GM13977 (cell line): ENCODE results near the gene ASB9.

ENCODE experiments used
- DNase-seq: peaks from one replicate; pipeline ENCODE4 v3.0.0; 2012; ENCODE audit warnings: low spot score
- in situ Hi-C: fragments of 300-500 bp; cut with MboI; formaldehyde crosslinking; loops from one replicate; pipeline ENCODE4 v1.12.0; 2022; ENCODE audit warnings: low sequenced_read_pairs, low pct_unique_long_range_greater_than_20kb, mixed read lengths, inconsistent platforms; ENCODE audit not compliant: unreplicated experiment
- TF ChIP-seq, protein P1 (sequence below): IDR thresholded peaks from 2 replicates; pipeline ENCODE4 v1.5.1; 2012; ENCODE audit warnings: mild to moderate bottlenecking, control low read depth; ENCODE audit not compliant: insufficient read depth; ENCODE audit errors: extremely low read depth, missing control alignments

ASB9 gene

GRCh38 chrX:15301924-15302323 lies 32.0 kb upstream of the ASB9 start:
- in situ Hi-C loops: no loop called here
- DNase-seq: no peak
- TF ChIP-seq, protein P1, sequence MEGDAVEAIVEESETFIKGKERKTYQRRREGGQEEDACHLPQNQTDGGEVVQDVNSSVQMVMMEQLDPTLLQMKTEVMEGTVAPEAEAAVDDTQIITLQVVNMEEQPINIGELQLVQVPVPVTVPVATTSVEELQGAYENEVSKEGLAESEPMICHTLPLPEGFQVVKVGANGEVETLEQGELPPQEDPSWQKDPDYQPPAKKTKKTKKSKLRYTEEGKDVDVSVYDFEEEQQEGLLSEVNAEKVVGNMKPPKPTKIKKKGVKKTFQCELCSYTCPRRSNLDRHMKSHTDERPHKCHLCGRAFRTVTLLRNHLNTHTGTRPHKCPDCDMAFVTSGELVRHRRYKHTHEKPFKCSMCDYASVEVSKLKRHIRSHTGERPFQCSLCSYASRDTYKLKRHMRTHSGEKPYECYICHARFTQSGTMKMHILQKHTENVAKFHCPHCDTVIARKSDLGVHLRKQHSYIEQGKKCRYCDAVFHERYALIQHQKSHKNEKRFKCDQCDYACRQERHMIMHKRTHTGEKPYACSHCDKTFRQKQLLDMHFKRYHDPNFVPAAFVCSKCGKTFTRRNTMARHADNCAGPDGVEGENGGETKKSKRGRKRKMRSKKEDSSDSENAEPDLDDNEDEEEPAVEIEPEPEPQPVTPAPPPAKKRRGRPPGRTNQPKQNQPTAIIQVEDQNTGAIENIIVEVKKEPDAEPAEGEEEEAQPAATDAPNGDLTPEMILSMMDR: no peak

- in situ Hi-C loops: no loop called here
- peak; percentile 28 for DNase-seq
- TF ChIP-seq, protein P1: peak; percentile 45
Observed at GRCh38 chrX:15299941-15300851, 30.3 kb upstream of the ASB9 start.

DNA sequence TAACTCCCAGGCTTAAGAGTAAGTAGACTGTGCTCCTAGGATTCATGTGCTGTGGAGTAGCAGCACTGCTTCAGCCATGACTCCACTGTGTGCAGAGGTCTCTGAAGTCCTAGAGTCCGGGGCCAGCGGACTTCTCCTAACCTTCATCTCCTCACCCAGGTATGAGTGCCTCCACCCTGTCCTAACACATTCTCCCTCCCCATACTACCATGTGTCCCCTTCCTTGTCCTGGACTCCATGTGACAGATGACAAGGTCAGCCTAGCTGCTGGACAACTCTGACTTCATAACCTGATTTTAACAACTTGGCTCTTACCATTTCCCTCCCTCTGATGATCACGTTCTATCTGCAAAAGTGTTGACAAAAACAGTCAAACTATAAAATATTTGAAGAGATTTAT lies 28.9 kb upstream of the ASB9 start:
- in situ Hi-C loops: no loop called here
- DNase-seq: no peak
- TF ChIP-seq, protein P1: no peak

DNA sequence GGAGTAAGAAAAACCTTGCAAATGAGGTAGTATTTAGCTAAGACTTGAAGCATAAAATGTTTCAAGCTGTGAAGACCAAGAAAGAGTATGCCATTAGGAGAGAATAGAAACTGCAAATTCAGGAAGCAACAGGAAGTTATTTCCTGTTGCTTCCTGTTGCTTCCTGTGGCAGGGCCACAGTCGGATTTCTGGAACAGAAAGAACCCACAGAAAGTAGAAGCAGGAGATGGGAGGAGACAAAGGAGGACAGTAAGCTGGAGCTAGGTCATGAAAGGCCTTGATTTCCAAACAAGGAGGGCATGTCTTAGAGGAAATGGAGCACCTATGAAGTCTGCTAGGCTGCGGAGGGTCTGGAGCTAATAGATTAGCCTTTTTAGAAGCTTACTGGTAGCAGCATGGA lies 28.3 kb upstream of the ASB9 start:
- no peak for DNase-seq
- TF ChIP-seq, protein P1: no peak
- in situ Hi-C loops: no loop called here

DNA sequence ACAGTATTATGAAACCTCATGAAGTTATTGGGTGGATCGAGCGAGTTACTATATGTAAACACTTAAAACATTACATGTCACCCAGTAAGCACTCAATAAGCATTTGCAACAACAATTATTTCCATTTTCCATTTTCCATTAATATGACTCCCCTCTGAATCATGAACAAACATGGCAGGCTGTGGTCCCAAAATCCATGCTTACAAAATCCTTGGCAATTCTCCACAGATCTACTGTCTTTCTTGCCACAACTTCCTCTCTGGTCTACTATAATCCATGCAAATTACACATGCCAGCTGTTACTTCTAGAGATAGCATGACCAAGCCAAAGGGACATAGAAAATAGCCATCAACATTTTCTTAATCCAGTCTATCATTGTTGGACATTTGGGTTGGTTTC lies 23.6 kb upstream of the ASB9 start:
- DNase-seq: no peak
- TF ChIP-seq, protein P1: no peak
- in situ Hi-C loops: no loop called here

GRCh38 chrX:15292861-15293260 lies 23.0 kb upstream of the ASB9 start:
- TF ChIP-seq, protein P1: no peak
- no peak for DNase-seq
- in situ Hi-C loops: no loop called here
